ENCODE results near the gene SLC36A3.

SLC36A3 gene

GRCh38 chr5:151283120-151283825, 20.3 kb downstream of the SLC36A3 start:
- no peak overlapping the region for H3K27ac ChIP-seq

GRCh38 chr5:151281001-151281639, 22.4 kb downstream of the SLC36A3 start:
- Histone ChIP-seq H3K27me3 (ENCODE audit: insufficient read depth, low read depth, severe bottlenecking) (no peaks in the 10 kb centered on the region), H3K9me3 (ENCODE audit: severe bottlenecking) (no peaks in the 10 kb centered on the region), H3K36me3 (no peaks in the 10 kb centered on the region), H3K27ac (no peak overlapping the region), H3K4me3 (ENCODE audit: low read depth, low read length) (no peak overlapping the region)
- DNase-seq, result no peak
- TF ChIP-seq, protein P1, sequence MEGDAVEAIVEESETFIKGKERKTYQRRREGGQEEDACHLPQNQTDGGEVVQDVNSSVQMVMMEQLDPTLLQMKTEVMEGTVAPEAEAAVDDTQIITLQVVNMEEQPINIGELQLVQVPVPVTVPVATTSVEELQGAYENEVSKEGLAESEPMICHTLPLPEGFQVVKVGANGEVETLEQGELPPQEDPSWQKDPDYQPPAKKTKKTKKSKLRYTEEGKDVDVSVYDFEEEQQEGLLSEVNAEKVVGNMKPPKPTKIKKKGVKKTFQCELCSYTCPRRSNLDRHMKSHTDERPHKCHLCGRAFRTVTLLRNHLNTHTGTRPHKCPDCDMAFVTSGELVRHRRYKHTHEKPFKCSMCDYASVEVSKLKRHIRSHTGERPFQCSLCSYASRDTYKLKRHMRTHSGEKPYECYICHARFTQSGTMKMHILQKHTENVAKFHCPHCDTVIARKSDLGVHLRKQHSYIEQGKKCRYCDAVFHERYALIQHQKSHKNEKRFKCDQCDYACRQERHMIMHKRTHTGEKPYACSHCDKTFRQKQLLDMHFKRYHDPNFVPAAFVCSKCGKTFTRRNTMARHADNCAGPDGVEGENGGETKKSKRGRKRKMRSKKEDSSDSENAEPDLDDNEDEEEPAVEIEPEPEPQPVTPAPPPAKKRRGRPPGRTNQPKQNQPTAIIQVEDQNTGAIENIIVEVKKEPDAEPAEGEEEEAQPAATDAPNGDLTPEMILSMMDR (IDR thresholded peaks at IDR 0.05; ENCODE audit: low read depth, low read length), result no peak

More at GRCh38 chr5:151283120-151283825, 20.3 kb downstream of the SLC36A3 start:
- TF ChIP-seq, protein P1 (IDR thresholded peaks at IDR 0.05; ENCODE audit: low read depth, low read length), result no peak
- no peaks in the 10 kb centered on the region for H3K9me3 ChIP-seq (ENCODE audit: severe bottlenecking)
- no peaks in the 10 kb centered on the region for H3K27me3 ChIP-seq (ENCODE audit: insufficient read depth, low read depth, severe bottlenecking)
- H3K4me3 ChIP-seq (ENCODE audit: low read depth, low read length), result no peak overlapping the region
- no peaks in the 10 kb centered on the region for H3K36me3 ChIP-seq
- no peak for DNase-seq

GRCh38 chr5:151280443-151280842, 23.1 kb downstream of the SLC36A3 start:
- no peak overlapping the region for H3K27ac ChIP-seq
- no peak overlapping the region for H3K4me3 ChIP-seq (ENCODE audit: low read depth, low read length)
- no peaks in the 10 kb centered on the region for H3K36me3 ChIP-seq
- no peaks in the 10 kb centered on the region for H3K9me3 ChIP-seq (ENCODE audit: severe bottlenecking)
- TF ChIP-seq, protein P1 (IDR thresholded peaks at IDR 0.05; ENCODE audit: low read depth, low read length), result no peak
- H3K27me3 ChIP-seq (ENCODE audit: insufficient read depth, low read depth, severe bottlenecking), result no peaks in the 10 kb centered on the region
- no peak for DNase-seq

DNA sequence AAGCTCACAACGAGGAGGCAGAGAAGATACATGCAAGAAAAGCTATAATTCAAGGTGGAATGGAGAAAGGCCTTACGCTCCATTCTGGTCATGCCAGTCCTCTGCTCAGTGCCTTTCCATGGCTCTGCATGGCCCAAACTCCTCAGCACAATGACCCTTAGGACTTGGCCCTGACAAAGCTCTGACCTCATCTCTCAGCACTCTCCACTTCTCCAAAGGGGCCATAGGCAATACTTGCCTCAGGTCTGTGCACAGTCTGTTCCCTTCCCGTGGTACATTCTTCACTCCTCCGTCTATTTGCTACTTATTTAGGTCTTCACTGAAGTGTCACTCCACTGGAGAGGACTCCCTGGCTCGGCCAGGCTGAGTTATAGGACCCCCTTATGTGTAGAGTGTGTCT, 24.7 kb downstream of the SLC36A3 start:
- TF ChIP-seq, protein P1 (IDR thresholded peaks at IDR 0.05; ENCODE audit: low read depth, low read length), result no peak
- Histone ChIP-seq H3K4me3 (ENCODE audit: low read depth, low read length) (no peak overlapping the region), H3K9me3 (ENCODE audit: severe bottlenecking) (no peaks in the 10 kb centered on the region), H3K27ac (no peak overlapping the region), H3K36me3 (no peaks in the 10 kb centered on the region), H3K27me3 (ENCODE audit: insufficient read depth, low read depth, severe bottlenecking) (no peaks in the 10 kb centered on the region)
- DNase-seq, result no peak

- Histone ChIP-seq H3K27ac (no peak overlapping the region), H3K27me3 (ENCODE audit: insufficient read depth, low read depth, severe bottlenecking) (no peaks in the 10 kb centered on the region), H3K36me3 (no peaks in the 10 kb centered on the region), H3K4me3 (ENCODE audit: low read depth, low read length) (no peak overlapping the region), H3K9me3 (ENCODE audit: severe bottlenecking) (no peaks in the 10 kb centered on the region)
- no peak for DNase-seq
- TF ChIP-seq, protein P1 (IDR thresholded peaks at IDR 0.05; ENCODE audit: low read depth, low read length), result no peak
These were observed 27.8 kb downstream of the SLC36A3 start for GRCh38 chr5:151275803-151276202.
